ENCODE measurements around the gene MORN3.
"Not testable (repeated sequence)": the region's sequence is repeated elsewhere in the genome, so short reads cannot be mapped to it uniquely, and the experiment has no call there.

The MORN3 gene

DNA sequence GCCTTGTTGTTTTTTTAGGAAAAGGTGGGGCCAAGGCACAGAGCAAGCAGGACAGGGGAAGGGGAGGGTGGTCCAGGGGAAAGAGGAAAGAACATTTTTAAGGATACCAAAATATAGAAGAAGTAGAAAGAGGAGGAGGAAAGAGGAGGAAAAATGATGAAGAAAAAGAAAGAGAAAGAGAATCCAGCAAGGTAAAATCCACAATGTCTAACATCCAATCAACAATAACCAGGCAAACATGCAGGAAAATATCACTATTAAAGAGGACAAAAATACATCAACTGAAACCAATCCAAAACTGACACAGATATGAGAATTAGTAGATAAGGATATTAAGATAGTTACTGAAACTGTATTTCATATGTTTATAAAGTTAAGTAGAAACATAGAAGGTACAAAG is 36.1 kb upstream of the MORN3 start:
- Histone ChIP-seq H3K4me1 (ENCODE audit: low read depth, poor library complexity, severe bottlenecking) (no peaks in the 10 kb centered on the region), H3K9ac (no peak overlapping the region), H3K4me2 (no peak overlapping the region), H3K36me3 (ENCODE audit: insufficient read depth) (no peaks in the 10 kb centered on the region), H3K27me3 (ENCODE audit: insufficient read depth, low read depth) (no peaks in the 10 kb centered on the region), H3K79me2 (ENCODE audit: insufficient read depth, low read depth) (no peaks in the 10 kb centered on the region), H3K27ac (no peak overlapping the region), H4K20me1 (ENCODE audit: insufficient read depth) (no peaks in the 10 kb centered on the region), H3K4me3 (IDR thresholded peaks at IDR 0.05; ENCODE audit: insufficient read depth, low read depth, low read length) (no peak overlapping the region), H2AFZ (ENCODE audit: low read depth) (no peak overlapping the region)
- TF ChIP-seq, protein P1, sequence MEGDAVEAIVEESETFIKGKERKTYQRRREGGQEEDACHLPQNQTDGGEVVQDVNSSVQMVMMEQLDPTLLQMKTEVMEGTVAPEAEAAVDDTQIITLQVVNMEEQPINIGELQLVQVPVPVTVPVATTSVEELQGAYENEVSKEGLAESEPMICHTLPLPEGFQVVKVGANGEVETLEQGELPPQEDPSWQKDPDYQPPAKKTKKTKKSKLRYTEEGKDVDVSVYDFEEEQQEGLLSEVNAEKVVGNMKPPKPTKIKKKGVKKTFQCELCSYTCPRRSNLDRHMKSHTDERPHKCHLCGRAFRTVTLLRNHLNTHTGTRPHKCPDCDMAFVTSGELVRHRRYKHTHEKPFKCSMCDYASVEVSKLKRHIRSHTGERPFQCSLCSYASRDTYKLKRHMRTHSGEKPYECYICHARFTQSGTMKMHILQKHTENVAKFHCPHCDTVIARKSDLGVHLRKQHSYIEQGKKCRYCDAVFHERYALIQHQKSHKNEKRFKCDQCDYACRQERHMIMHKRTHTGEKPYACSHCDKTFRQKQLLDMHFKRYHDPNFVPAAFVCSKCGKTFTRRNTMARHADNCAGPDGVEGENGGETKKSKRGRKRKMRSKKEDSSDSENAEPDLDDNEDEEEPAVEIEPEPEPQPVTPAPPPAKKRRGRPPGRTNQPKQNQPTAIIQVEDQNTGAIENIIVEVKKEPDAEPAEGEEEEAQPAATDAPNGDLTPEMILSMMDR (conservative IDR thresholded peaks at IDR 0.05; ENCODE audit: low read depth, low read length) = no peak

DNA sequence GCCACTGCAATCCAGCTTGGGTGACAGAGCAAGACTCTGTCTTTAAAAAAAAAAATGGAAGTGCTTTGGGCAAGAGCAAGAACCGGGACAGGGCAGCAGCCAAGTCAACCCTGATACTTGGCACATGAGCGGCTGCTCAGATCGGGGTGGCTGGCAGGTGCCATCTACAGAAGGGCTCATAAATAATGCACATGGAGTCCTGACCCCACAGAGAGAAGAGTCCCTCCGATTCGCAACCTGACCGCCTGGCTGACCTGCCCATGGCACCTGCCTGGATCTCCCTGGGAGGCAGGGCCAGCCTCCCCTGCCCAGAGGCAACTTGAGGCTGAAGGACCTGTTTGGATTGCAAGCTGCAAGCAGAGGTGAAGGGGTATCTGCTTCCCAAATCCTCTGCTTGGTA is 33.5 kb upstream of the MORN3 start:
- H3K9ac ChIP-seq = no peak overlapping the region
- TF ChIP-seq, protein P1 (conservative IDR thresholded peaks at IDR 0.05; ENCODE audit: low read depth, low read length) = no peak
- no peaks in the 10 kb centered on the region for H3K4me1 ChIP-seq (ENCODE audit: low read depth, poor library complexity, severe bottlenecking)
- no peaks in the 10 kb centered on the region for H3K36me3 ChIP-seq (ENCODE audit: insufficient read depth)
- H3K79me2 ChIP-seq (ENCODE audit: insufficient read depth, low read depth) = no peaks in the 10 kb centered on the region
- no peaks in the 10 kb centered on the region for H3K27me3 ChIP-seq (ENCODE audit: insufficient read depth, low read depth)
- H4K20me1 ChIP-seq (ENCODE audit: insufficient read depth) = no peaks in the 10 kb centered on the region
- no peak overlapping the region for H3K4me2 ChIP-seq
- no peak overlapping the region for H2AFZ ChIP-seq (ENCODE audit: low read depth)
- H3K4me3 ChIP-seq (IDR thresholded peaks at IDR 0.05; ENCODE audit: insufficient read depth, low read depth, low read length) = no peak overlapping the region
- H3K27ac ChIP-seq = no peak overlapping the region

DNA sequence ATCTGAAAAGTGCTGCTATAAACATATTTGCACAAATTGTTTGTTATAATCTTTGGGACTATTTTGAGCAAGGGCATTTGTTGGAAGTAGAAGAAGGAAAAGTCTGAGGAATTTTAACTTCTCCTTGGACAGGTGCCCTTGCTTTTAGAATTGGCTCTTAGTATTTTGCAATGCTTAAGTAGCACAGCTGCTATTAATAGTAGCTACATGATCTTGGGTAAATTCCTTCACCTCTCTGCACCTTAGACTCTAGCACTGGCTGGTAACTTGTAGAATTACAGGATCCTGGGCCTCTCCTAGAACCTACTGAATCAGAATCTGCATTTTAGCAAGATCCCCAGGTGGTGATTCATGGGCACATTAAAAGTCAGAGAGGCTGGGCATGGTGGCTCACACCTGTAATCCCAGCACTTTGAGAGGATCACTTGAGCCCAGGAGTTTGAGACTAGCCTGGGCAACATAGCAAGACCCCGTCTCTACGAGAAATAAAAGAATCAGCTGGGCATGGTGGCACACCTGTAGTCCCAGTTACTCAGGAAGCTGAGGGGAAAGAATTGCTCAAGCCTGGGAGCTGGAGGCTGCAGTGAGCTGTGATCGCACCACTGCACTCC is 32.3 kb upstream of the MORN3 start:
- Histone ChIP-seq H3K4me1 (ENCODE audit: low read depth, poor library complexity, severe bottlenecking) (no peaks in the 10 kb centered on the region), H3K79me2 (ENCODE audit: insufficient read depth, low read depth) (no peaks in the 10 kb centered on the region), H3K36me3 (ENCODE audit: insufficient read depth) (no peaks in the 10 kb centered on the region), H3K4me3 (IDR thresholded peaks at IDR 0.05; ENCODE audit: insufficient read depth, low read depth, low read length) (no peak overlapping the region), H3K4me2 (no peak overlapping the region), H4K20me1 (ENCODE audit: insufficient read depth) (no peaks in the 10 kb centered on the region), H3K27me3 (ENCODE audit: insufficient read depth, low read depth) (no peaks in the 10 kb centered on the region), H3K9ac (no peak overlapping the region), H3K27ac (no peak overlapping the region), H2AFZ (ENCODE audit: low read depth) (no peak overlapping the region)
- TF ChIP-seq, protein P1 (conservative IDR thresholded peaks at IDR 0.05; ENCODE audit: low read depth, low read length) = no peak

DNA sequence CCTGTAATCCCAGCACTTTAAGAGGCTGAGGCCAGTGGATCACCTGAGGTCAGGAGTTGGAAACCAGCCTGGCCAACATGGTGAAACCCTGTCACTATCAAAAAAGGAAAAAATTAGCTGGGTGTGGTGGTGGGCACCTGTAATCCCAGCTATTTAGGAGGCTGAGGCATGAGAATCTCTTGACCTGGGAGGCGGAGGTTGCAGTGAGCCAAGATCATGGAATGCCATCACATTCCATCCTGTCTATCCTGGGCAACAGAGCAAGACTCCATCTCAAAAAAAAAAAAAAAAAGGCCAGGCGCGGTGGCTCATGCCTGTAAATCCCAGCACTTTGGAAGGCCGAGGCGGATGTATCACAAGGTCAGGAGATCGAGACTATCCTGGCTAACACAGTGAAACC is 28.4 kb upstream of the MORN3 start:
- not testable (repeated sequence) for H3K9ac ChIP-seq; H3K27me3 ChIP-seq (ENCODE audit: insufficient read depth, low read depth); H3K79me2 ChIP-seq (ENCODE audit: insufficient read depth, low read depth); H4K20me1 ChIP-seq (ENCODE audit: insufficient read depth); H3K4me3 ChIP-seq (IDR thresholded peaks at IDR 0.05; ENCODE audit: insufficient read depth, low read depth, low read length); H3K27ac ChIP-seq; H3K4me2 ChIP-seq; H2AFZ ChIP-seq (ENCODE audit: low read depth); H3K4me1 ChIP-seq (ENCODE audit: low read depth, poor library complexity, severe bottlenecking); H3K36me3 ChIP-seq (ENCODE audit: insufficient read depth)

DNA sequence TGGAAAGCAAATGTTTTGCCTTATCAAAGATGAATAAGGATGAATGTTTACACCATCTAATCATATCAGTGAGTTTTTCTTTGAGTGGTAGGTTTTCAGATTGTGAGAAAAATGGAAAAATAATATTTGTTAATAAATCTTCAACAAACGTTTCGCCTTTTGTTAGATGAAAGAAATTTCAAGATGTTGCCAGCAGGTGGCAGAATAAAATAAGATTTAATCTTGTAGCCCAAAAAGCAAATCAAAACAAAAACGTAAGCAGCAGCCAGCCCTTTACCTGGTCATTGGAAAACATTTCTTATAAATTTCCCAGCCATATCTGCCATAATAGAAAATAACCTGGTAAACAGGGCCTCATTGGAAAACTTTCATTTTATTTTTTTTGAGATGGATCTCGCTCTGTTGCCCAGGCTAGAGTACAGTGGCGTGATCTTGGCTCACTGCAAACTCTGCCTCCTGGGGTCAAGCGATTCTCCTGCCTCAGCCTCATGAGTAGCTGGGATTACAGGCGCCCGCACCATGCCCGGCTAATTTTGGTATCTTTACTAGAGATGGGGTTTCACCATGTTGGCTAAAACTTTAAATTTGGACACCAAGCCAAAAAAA is 27.7 kb upstream of the MORN3 start:
- Histone ChIP-seq H4K20me1 (ENCODE audit: insufficient read depth) (no peaks in the 10 kb centered on the region), H3K27ac (no peak overlapping the region), H3K79me2 (ENCODE audit: insufficient read depth, low read depth) (no peaks in the 10 kb centered on the region), H3K36me3 (ENCODE audit: insufficient read depth) (no peaks in the 10 kb centered on the region), H3K4me3 (IDR thresholded peaks at IDR 0.05; ENCODE audit: insufficient read depth, low read depth, low read length) (no peak overlapping the region), H3K9ac (no peak overlapping the region), H2AFZ (ENCODE audit: low read depth) (peak overlapping the region; percentile 45), H3K27me3 (ENCODE audit: insufficient read depth, low read depth) (no peaks in the 10 kb centered on the region), H3K4me1 (ENCODE audit: low read depth, poor library complexity, severe bottlenecking) (no peaks in the 10 kb centered on the region), H3K4me2 (peak overlapping the region; percentile 54; the same call in 1 of the 2 replicates)
- TF ChIP-seq, protein P1 (conservative IDR thresholded peaks at IDR 0.05; ENCODE audit: low read depth, low read length) = peak; percentile 58
